SK-N-MC (cell line): ENCODE results near the gene ATP6V1G2.
"Not testable (repeated sequence)": the region's sequence is repeated elsewhere in the genome, so short reads cannot be mapped to it uniquely, and the experiment has no call there.

Experiments used
- EZH2 ChIP-seq: fragments of 200-600 bp; sonication (generic); IDR thresholded peaks from one replicate; pipeline ENCODE4 v1.6.1; 2017; ENCODE audit warnings: antibody characterized with exemption
- POLR2AphosphoS5 ChIP-seq: IDR thresholded peaks from 2 replicates; pipeline ENCODE4 v1.6.1; 2012; ENCODE audit warnings: mild to moderate bottlenecking, low read depth, low read length, borderline replicate concordance

GRCh38 chr6:31496826-31497225 is 49.6 kb downstream of the ATP6V1G2 start:
- not testable (repeated sequence) for TF ChIP-seq POLR2AphosphoS5, EZH2
